Dermis blood vessel endothelial cell (primary cell): Measurements from ENCODE around the gene GCNA. TPM values are rescaled to one million over a fixed set of nuclear protein-coding genes. Genes with fewer than 3 reads are reported as not detected.
A peak's percentile ranks its signal among the peaks of the same experiment; 100 is the strongest.

ENCODE experiments used
- DNase-seq: peaks from one replicate; pipeline ENCODE4 v3.0.0; 2010
- total RNA-seq: library from RNA; depleted of rRNA; stranded (reverse); fragments of >200 nt; gene quantifications from 2 replicates; pipeline ENCODE4 v1.2.3, GENCODE V29; 2014

The GCNA gene, protein sequence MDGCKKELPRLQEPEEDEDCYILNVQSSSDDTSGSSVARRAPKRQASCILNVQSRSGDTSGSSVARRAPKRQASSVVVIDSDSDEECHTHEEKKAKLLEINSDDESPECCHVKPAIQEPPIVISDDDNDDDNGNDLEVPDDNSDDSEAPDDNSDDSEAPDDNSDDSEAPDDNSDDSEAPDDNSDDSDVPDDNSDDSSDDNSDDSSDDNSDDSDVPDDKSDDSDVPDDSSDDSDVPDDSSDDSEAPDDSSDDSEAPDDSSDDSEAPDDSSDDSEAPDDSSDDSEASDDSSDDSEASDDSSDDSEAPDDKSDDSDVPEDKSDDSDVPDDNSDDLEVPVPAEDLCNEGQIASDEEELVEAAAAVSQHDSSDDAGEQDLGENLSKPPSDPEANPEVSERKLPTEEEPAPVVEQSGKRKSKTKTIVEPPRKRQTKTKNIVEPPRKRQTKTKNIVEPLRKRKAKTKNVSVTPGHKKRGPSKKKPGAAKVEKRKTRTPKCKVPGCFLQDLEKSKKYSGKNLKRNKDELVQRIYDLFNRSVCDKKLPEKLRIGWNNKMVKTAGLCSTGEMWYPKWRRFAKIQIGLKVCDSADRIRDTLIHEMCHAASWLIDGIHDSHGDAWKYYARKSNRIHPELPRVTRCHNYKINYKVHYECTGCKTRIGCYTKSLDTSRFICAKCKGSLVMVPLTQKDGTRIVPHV
- total RNA-seq: 1.6 and 3.2 TPM in 2 replicates

DNA sequence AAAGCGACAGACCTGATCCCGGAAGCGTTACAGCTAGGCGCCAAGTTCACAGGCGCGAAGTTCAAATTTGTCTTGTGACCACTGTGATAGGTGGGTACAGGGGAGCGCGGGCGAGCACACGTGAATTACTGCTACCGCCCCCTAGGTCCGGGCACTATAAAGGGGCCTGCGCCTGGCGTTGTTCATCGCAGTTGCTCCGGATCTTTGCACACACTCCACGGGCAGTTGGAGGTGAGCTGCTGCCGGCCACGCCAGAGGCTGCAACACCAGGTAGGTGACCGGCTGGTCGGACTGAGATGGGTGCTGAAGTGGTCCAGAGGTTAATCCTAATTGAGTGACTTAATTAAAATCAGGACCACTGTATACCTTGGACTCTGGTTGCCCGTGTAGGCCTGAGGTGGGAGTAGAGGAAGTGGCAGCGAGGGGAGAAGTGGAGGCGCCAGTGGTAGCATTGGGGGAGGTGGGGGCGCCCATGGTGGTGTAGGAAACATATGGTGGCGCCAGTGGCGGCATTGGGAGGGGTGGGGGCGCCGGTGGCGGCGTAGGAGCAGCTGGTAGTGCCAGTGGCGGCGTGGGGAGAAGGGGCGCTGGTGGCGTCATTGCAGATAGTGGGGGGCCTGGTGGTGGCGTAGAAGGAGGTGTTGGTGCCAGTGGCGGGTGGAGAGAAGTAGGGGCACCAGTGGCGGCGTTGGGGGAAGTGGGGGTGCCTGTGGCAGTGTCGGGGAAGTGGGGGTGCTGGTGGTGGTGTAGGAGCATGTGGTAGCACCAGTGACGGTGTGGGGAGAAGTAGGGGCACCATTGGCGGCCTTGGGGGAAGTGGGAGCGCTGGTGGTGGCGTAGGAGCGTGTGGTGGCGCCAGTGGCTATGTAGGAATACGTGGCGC is at the start of gene GCNA:
GCNA (plus strand) TSS at position 185 of the 883 bp plus-strand sequence. CDS start 2,385 bp downstream, outside the sequence.
- no peak for DNase-seq

DNA sequence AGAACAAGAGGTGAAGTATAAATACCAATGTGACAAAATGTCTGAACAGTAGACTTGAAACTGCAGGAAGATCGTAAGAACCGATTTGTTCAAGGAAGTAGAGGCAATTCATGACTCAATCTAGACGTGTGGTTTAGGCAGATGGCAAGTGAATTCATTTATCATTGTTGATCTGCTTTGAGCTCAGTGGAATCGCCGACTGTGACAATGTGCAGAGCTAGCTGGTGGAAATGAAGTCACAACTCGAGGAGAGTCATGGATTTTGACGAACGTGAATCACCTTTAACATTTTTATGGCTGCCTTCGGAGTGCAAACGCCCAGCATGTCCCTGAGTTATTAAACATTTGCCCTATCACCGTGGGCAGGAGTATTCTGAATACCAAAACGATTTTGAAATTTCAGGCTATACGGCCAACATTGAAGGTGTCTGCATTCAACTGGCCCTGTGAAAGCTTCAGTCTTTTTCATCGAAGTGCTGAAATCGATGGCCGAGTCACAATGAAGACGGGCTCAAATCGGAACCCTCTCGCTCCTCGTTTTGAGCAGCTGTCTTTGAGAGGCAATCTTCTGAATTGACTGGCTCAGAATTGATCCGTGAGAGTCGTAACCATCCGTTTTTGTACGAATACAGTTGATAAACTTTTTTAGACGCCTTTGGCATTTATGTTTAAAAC is 46.0 kb upstream of the GCNA start:
- peak; percentile 73 for DNase-seq

DNA sequence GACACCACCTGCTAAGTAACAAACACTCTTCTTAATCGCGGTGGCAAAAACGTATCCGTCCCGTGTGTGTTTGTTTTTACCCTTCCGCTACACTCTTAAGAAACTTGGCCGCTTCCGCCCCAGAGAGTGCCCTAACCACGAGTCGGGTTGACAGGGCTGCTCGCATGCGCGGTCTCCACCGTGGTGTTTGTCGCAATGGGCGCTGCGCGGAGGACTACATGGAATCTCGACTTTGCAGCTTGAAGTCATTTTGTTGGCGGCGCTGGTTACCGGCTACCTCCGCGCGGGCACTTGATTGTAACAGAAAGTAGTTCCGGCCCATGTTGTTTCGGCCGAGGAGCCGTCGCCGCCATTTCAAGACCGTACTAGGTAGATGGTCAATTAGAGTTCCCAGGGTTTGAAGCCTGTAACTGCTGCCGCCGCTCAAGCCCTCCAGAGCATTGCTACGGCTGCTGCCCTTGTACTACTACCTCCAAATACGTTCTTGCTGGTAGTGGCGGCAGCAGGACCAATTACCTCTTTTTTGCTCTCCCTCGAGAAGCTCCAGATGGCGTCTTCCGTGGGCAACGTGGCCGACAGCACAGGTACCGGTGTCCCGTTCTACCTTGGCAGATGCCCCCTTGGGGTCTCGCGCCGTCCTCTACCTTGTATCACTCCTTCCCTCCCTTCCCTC is 45.3 kb upstream of the GCNA start, which contains the start of gene OGT:
OGT (plus strand) TSS at position 352 of the 673 bp plus-strand sequence; CDS start at position 548, 196 bp downstream.
- DNase-seq: peak; percentile 97

GRCh38 chrX:71533516-71533850 is 44.8 kb upstream of the GCNA start:
- DNase-seq: no peak

GRCh38 chrX:71533851-71534561 is 44.2 kb upstream of the GCNA start:
- DNase-seq: peak; percentile 52

DNA sequence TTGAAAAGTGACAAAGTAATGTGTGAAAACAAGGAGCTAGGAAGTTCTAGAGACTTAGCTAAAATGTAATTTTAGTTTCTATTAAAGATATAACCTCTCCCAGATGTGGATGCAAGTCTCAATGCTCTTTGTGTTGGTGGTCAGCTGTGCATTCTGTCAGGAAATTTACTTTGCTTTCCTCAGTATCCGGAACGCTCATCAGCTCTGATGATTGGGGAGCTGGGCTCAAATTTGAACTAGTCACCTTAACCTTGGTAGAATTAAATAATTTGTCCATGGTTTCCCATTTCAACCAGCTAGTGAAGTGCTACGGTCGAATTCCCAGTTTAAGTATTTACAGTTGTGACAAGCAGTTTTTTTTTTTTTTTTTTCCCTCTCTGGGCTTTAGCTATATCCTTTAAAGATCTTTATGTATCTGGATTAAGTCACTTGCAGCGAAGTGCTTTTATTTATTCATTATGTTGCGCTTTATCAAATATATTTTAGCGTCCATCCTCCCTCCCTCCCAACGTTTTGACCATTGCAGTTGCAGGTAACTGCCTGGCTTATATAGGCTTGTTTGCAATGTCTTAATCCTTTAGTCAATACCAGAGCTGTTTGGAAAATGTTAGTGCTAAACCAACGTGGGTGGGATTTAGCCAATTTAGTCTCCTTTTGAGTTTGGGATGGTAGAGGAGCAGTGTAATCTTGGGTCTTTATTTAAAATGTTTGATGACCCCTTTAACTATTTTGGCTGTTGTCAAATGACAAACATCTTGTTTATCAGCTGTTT is 43.3 kb upstream of the GCNA start:
- peak; percentile 23 for DNase-seq

DNA sequence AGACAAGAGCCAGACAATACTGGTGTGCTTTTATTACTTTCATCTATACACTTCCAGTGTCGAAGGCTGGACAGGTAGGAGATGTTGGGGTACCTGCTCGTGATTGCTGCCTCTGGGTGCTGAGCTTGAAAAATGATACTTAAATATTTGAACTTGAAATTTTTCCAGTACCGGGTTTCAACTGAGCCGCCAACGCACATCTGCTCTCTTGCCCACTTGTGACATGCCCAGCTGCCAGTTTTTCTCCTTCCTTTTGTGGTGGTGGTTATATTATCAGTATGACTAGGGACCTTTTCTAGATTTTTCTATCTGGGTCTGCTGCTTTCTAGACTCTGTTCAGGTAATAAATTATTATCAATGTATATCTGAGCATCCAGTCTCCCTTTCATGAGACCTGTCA is 42.0 kb upstream of the GCNA start:
- peak; percentile 4 for DNase-seq

DNA sequence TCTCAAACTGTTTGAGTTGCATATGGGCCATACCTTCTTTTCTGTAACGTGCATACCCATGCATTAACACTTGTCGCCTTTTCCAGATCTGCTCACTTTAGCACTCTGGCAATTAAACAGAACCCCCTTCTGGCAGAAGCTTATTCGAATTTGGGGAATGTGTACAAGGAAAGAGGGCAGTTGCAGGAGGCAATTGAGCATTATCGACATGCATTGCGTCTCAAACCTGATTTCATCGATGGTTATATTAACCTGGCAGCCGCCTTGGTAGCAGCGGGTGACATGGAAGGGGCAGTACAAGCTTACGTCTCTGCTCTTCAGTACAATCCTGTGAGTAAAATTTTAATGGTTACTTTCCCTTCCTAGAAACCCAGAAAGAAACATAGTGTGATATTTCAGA is 40.5 kb upstream of the GCNA start:
- DNase-seq: no peak

DNA sequence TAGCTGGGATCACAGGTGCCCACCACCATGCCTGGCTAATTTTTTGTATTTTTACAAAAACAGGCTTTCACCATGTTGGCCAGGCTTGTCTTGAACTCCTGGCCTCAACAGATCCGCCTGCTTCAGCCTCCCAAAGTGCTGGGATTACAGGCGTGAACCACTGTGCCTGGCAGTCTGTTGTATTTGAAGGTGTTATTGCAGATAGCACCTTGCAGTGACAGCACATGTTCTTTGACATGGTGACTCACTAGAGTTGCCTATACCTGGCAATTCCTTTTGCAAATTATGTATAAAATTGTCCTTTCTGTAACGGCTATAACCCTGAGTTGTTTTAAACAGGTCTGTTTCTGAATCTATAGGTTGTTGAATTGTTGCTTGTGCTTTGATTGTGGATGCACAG is 37.4 kb upstream of the GCNA start:
- DNase-seq: peak; percentile 2

DNA sequence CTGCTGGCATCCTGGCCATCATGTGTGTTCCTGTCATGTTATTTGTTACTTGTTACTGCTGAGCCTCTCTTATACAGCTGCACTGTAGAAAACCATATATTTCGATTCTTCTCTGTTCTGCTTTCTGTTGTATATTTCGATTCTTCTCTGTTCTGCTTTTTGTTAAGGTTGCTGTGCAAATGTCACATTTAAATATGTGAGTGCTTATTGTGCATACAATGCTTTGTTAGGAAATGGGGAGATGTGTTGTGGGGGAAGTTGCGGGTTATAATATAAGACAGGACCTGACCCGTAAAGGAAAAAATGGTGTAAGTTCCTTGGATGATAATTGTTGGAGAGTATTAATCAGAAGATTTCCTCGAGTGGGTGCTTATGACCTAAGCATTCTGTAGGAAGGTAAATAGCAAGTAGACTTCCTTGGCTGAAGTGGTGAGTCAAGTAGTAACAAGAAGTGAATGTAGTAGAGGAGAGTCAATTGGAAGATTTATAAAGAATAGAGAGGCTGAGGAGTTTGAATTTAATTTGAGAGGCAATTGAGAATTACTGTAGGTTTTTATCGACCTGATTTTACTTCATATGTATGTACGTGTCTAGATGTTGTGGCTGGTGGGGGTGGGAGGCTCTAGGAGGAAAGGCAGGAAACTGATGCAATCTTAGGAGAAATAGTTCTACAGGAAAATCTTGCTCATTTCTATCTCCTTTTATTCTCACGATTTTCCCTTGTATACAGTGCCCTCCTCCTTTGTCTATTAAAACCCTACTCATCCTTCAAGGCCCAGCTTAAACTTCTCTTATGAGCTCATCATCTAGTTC is 36.8 kb upstream of the GCNA start:
- peak; percentile 55 for DNase-seq

GRCh38 chrX:71542411-71542810 is 35.8 kb upstream of the GCNA start:
- peak; percentile 36 for DNase-seq

- DNase-seq: no peak
Measured at GRCh38 chrX:71542825-71543224, 35.4 kb upstream of the GCNA start.

DNA sequence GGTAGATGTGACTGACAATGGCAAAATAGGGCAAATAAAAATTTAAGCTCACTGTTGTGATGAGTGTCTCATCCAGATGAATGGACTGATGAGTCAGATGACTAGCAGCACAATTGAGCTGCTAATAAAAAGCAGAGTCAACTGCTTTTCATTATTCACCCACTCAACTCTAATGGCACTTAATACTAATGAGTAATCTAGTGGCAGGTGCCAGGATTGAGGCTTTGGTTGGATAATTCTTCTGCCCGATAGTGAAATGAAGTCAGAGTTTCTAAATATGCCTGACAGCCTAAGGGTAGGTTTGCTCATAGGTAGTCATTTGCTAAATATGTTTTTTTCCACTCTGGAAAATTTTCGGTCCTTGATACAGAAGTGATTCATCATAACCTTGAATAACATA is 34.9 kb upstream of the GCNA start:
- peak; percentile 78 for DNase-seq

DNA sequence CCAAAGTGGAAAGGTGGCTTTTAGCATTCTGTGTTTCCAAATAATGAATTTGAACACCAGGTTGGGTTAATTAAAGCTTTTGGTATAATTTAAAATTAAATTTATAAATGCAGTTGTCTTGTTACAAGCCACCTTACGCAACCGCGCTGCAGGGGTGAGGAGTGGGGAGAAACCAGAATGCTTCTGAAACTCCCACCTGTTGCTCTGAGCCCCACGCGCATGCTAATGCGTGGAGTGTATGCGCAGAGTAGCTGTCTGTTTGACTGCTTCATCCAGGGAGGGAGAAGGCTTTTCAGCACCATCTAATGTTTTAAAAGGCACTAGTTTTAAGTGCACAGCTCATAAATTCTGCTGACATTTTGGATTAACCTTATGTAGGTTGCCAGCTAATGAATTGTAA is 32.9 kb upstream of the GCNA start:
- DNase-seq: no peak

DNA sequence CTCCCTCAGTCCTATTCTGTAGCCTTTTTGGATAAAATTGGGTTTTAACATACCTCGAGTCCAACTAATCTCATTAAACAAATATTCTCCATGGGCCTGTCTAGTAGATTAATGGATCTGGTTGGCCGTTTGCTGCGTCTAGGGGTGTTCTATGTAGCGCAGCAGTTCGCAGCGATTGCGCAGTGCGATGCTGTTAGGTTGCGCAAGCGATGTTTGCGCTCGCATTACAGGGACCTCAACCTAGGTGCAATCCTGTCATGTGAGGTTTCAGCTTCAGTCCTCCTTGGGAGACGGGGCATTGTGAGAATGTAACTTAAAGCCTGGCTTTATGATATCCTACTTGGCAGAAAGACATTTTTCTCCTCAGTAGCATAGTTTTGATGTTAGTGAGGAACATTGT is 31.4 kb upstream of the GCNA start:
- DNase-seq: no peak

- no peak for DNase-seq
Measured at GRCh38 chrX:71547339-71547738, 30.9 kb upstream of the GCNA start.

- DNase-seq: no peak
Measured at GRCh38 chrX:71549986-71550385, 28.3 kb upstream of the GCNA start.

DNA sequence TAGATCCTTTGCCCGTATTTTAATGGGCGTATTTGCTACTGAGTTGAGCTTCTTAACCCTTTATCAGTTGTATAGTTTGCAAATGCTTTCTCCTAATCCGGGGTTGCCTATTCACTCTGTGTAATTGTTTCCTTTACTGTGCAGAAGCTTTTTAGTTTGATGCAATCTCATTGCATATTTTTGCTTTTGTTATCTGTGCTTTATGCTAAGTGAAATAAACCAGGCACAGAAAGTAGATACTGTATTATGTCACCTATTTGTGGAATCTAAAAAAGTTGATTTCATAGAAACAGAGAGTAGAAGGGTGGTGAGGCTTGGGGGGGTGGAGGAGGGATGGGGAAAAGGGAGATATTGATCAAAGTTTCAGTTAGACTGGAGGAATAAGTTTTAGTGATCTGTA is 27.7 kb upstream of the GCNA start:
- no peak for DNase-seq

- DNase-seq: no peak
Measured at GRCh38 chrX:71556036-71556435, 22.2 kb upstream of the GCNA start.

- DNase-seq: no peak
Measured at GRCh38 chrX:71558920-71559319, 19.3 kb upstream of the GCNA start.
